Umbilical cord (tissue), 2 donors: ENCODE data around the gene PSME1. TPM values are rescaled to one million over a fixed set of nuclear protein-coding genes. Genes with fewer than 3 reads are reported as not detected.
"Not testable (repeated sequence)": the region's sequence is repeated elsewhere in the genome, so short reads cannot be mapped to it uniquely, and the experiment has no call there.

Source experiments
- DNase-seq: peaks from one replicate; pipeline ENCODE4 v3.0.0-alpha.2; 2015; ENCODE audit warnings: low spot score
- total RNA-seq: library from RNA; depleted of rRNA; stranded (reverse); fragments of >200 nt; gene quantifications from one replicate; pipeline ENCODE4 v1.2.3, GENCODE V29; 2014; ENCODE audit warnings: low replicate concordance; ENCODE audit not compliant: insufficient read depth

Gene PSME1
- total RNA-seq, 1 donor from 2014 or later: 35.4 TPM

DNA sequence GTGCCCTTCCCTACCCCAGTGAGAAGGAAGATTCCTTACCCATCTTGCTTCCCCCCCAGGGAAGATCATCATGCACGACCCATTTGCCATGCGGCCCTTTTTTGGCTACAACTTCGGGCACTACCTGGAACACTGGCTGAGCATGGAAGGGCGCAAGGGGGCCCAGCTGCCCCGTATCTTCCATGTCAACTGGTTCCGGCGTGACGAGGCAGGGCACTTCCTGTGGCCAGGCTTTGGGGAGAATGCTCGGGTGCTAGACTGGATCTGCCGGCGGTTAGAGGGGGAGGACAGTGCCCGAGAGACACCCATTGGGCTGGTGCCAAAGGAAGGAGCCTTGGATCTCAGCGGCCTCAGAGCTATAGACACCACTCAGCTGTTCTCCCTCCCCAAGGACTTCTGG is 32.5 kb upstream of the PSME1 start:
- DNase-seq: no peak

DNA sequence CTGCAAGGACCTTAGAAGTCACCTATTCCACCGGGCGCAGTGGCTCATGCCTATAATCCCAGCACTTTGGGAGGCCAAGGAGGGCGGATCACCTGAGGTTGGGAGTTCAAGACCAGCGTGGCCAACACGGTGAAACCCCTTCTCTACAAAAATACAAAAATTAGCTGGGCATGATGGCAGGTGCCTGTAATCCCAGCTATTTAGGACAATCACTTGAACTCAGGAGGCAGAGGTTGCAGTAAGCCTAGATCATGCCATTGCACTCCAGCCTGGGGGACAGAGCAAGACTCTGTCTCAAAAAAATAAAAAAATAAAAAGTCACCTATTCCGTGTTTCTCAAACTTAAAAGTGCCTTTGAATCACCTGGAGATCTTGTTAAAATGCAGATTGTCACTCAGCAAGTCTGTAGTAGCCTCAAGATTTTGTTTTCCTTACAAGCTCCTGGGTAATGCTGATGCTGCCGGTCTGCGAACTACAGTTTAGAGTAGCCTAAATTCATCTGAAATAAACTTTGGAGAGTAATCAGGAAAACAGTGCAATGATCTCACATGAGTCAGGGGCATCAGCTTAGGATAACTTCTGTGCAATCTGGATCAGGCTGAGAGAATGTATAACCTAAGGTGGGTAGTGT is 30.3 kb upstream of the PSME1 start:
- not testable (repeated sequence) for DNase-seq

DNA sequence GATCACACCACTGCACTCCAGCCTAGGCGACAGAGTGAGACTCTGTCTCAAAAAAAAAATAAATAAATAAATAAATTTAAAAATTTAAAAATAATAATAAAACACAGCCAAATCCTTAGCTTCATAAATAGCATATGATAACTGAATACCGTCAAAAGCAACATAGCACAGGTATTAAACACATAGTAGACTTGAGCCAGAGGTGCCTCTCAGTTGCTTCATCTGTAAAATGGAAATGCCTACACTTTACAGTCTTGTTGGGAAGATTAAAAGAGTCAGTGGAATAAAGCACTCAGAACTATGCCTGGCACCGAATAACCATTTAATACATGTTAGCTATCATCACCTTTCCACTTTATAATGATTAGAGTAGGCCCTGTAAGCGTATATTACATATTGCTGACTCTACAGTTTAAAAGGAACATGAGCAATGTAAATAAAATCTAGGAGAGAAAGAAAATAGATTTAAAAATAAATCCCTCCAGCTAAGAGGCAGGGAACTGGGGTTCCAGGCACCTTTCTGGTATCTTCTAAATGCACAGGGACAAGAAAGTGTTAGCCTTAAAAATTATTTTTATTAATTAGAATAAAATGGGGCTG is 29.2 kb upstream of the PSME1 start:
- DNase-seq: no peak

DNA sequence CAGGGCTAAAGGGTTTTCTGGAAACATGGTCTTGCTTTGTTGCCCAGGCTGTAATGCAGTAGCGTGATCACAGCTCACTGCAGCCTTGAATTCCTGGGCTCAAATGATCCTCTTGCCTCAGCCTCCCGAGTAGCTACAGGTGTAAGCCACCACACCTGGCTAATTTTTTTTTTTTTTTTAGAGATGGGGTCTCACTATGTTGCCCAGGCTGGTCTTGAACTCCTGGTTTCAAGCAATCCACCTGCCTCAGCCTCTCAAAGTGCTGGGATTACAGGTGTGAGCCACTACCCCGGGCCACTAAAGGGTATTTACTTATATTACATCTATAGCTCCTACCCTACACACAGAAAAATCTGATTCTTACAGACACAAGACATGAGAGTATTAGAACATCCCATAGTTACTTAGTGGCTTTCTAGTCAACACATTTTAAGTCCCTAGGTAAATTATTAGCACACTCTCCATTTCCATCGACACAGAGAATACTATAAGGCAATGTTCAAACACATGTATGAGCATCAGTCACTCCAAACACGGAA is 27.6 kb upstream of the PSME1 start:
- DNase-seq: no peak

DNA sequence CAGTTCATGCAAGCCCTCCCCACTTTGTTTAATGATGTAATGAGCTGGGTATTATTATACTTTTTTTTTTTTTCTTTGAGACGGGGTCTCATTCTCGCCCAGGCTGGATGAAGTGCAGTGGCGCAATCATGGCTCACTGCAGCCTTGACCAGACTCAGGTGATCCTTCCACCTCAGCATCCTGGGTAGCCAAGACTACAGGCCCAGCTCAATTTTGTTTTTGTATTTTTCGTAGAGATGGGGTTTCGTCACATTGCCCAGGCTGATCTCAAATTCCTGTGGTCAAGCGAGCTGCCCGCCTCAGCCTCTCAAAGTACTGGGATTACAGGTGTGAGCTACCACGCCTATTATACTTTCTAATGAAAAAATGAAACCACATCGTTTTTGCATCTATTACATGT is 25.9 kb upstream of the PSME1 start:
- DNase-seq: no peak

DNA sequence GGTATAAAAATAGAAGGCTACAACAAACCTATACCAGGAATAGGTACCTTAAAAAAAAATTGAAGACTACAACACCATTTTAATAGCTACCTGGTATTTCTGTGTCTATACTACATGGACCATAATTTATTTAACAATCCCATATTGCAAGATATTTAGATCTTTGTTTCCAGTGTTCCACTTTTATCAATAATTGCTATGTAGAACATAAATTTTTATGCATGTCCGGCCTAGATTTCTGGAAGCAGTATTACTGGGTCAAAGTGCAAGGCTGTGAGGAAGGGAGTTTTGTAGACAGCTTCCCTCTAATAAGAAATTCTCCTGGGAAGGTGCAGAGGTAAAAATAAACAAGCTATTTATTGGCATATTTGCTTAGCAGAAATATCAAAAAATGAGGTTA is 25.5 kb upstream of the PSME1 start:
- DNase-seq: no peak

DNA sequence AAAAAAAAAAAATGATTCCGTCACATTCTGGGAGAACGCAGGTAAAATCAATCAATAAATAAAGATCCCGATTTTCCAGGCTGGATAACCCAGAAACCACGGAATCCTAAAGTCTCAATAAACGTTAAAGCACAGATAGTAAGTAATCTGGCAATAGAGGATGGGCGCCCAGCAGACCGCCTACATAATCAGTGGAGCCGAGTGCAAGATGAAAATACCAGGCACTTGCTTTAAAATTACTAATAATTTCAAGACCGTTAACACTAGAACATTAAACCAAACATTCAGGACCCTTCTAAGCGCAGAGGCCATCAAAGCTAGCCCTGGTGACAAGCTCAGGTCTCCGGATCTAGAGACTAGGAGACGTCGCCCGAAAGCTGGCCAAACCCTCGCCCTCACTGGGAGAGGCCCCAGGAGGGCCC is 22.6 kb upstream of the PSME1 start:
- DNase-seq: no peak

DNA sequence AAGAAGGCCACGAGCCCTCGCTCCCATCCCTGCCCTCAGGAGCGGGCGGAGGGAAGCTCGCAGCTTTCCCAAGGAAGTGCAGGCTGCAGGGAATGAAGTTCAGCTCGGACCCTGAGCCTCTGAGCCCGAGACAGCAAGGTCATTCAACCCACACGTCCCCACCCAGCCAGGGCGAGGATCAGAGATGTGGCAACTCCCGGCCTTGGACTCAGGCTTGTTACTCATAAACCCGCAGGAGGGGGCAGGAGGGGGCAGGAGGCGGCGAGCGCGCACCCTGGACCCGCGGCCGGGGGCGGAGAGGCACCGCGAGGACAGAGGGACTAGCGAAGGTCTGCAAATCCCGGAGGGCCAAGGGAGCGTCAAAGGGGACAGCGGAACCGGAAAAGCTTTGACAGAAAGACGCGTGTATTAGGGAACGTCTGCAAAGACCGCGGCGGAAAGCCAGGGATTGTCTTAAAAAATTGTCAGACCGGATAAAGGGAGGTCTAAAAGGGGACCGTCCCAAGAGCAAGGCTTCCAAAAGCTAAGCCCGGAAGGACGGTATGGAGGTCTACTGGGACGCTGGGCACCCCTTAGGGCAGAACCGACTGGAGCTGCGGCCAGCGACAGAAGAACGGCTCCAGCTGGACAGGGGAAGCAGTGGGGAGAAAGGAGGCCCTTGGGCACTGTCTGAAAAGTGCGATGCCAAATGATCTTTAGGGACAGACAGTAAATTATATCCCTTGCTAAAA is 22.0 kb upstream of the PSME1 start:
- DNase-seq: peak; percentile 95

DNA sequence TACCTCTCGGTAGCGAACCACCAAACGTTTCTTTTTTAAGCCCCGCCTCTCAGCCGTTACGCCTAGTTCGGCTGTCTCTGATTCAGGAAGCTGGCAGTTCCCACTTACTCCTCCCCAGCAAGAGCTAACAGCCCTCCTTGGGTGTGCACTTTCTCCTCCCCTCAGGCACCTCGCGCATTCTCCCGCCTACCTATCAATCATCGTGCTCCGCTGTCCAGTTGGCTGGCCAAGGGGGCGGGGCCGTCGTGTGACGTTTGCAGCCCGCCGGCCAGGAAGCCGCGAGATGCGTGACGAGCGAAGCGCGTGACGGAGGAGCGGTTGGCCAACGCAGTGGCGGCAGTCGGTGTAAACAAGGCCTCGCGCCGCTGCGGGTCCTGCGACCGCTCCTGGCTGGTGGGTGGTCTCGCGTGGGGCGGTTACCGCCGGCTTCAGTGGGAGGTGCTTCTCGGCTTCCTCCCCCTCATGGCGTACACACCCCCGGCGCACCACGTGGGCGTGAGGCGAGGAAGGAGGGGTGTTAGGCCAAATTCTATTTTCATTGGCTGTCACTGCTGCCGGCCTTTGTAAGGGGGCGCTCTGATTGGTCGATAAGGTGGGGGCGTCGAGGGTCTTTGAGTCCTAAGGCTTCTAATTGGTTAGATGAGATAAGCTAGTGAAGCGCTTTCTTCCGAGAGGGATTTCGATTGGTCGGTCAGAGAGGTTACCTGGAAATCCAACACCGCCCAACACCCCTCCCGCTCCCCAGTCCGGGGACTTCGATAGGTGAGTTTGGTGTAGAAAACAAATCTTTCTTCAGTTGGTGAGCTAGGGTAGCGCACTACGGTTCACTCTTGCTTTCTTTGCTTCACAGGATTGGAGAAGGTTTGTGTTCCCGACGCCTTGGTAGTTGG is 21.2 kb upstream of the PSME1 start, which contains the start of the genes DCAF11 and NRL:
Gene DCAF11, plus strand, starts transcription at position 246 of the 890 bp plus-strand sequence. CDS start 818 bp downstream, outside the sequence.
Gene NRL, minus strand, starts transcription at position 418 of the 890 bp plus-strand sequence. CDS start 32,101 bp downstream, outside the sequence.
- DNase-seq: peak; percentile 100

DNA sequence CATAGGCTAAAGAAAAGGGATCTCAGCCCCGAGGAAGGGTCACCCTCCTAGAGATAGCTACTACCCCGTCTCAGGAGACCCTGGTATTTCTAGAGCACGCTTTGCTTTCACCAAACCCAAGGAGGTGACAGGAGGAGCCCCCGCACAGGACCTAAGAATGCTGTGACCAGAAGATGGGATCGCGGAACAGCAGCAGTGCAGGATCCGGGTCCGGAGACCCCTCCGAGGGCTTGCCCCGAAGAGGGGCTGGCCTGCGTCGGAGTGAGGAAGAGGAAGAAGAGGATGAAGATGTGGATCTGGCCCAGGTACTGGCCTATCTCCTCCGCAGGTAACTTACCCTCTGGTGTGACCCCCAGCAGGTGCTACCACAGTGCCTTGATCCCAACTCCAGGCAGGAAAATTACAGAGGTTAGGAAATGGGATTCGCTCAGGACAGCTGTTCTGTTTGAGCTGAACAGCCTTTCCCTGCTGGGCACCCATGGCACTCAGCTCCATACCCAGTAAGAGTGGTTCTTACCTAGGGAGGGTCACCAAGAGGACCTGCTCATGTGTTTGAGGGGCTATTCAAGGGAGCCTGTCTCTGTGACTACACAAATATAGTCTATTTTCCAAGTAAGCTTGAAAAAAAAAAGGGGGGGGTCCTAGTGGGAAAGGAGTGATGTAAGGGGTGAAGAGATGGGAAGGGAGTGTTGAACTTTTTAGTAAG is 20.4 kb upstream of the PSME1 start:
- DNase-seq: no peak

DNA sequence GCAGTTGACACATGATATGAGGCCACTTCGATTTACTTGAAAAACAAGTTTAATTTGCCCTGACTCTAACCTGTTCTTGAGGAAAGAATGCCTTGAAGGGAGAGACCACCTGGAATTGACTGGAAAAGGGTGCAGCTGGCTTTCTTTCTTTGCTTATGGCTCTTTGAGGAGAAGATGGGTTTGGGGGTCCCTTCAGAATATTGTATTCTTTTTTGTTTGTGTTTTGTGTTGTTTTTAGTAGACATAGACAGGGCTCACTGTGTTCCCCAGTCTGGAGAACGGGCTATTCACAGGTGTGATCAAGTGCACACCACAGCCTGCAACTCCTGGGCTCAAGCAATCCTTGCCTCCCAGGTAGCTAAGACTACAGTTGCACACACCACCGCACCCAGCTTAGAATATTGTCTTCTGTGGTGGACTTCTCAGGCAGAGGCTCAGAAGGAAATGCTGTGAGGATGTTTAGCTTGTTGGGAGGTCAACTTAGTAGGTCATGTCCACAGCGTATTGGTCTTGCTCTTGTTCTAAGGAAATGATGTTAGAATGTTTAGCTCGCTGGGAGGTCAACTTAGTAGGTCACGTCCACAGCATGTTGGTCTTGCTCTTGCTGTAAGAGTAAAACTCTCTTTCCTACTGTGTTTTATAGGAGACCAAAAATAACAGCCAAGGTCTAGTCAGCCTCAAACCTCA is 19.7 kb upstream of the PSME1 start:
- no peak for DNase-seq

DNA sequence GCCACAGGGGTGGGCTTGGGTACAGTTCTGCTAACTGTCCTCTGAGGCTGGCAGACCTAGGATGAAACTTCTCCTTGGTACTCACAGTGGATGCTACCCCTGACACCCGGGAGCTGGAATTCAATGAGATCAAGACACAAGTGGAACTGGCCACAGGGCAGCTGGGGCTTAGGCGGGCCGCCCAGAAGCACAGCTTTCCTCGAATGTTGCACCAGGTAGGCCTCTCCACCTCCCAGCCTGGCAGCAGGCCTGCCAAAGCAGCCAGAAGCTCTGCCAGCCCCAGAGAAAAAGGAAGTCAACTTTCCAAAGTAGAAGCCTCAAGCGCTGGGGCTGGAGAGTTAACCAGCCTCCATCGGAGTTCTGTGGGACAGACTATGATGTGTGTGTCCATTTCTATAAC is 18.8 kb upstream of the PSME1 start:
- no peak for DNase-seq

DNA sequence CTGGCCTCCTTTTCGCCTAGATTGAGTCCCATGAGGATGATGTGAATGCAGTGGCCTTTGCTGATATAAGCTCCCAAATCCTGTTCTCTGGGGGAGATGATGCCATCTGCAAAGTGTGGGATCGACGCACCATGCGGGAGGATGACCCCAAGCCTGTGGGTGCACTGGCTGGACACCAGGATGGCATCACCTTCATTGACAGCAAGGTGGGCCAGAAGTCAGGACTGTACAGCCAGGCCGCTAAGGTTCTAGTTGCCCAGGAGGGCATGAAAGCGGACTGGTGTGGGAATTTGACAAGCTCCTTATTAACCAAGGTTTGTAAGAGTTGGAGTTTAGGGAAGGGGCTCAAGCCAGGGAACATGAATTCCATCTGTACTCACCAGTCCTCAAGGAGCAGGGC is 16.3 kb upstream of the PSME1 start:
- no peak for DNase-seq

DNA sequence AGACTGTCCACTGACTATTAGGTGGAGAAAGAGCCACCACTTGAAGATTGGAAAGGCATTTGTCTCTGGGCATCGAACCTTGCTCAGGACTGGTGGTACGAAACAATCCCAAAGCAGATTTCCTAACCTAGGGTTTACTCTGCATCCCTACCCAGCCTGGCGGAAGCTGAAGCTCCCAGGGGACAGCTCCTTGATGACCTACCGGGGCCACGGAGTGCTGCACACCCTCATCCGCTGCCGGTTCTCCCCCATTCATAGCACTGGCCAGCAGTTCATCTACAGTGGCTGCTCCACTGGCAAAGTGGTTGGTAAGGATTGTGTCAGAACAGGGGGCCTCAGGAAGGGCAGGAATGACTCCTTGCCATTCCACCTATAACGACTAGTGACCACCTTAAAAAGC is 14.8 kb upstream of the PSME1 start:
- no peak for DNase-seq

DNA sequence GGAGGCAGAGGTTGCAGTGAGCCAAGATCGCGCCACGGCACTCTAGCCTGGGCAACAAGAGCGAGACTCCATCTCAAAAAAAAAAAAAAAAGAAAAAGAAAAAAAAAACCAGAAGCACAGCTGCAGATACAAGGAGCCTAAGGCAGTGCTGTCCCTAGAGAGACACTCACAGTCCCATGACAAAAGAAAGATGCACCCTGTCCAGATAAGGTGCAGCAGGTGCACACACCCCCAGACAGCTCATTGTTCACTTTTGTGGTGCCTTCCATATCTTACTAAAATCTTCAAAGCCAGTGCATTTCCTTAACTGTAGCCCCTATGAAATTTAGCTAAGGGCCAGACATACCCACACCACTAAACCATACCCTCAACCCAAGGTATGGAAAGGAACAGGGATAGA is 13.6 kb upstream of the PSME1 start:
- DNase-seq: no peak

DNA sequence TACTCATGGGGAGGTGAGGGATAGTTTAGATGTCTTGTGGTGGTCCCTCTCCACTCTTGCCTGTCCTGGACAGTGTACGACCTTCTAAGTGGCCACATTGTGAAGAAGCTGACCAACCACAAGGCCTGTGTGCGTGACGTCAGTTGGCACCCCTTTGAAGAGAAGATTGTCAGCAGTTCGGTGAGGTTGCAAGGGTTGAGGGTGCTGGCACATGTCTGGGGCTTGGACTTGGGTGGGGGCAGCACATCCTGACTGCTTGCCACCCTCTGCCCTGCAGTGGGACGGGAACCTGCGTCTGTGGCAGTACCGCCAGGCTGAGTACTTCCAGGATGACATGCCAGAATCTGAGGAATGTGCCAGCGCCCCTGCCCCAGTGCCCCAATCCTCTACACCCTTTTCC is 13.1 kb upstream of the PSME1 start:
- DNase-seq: no peak

DNA sequence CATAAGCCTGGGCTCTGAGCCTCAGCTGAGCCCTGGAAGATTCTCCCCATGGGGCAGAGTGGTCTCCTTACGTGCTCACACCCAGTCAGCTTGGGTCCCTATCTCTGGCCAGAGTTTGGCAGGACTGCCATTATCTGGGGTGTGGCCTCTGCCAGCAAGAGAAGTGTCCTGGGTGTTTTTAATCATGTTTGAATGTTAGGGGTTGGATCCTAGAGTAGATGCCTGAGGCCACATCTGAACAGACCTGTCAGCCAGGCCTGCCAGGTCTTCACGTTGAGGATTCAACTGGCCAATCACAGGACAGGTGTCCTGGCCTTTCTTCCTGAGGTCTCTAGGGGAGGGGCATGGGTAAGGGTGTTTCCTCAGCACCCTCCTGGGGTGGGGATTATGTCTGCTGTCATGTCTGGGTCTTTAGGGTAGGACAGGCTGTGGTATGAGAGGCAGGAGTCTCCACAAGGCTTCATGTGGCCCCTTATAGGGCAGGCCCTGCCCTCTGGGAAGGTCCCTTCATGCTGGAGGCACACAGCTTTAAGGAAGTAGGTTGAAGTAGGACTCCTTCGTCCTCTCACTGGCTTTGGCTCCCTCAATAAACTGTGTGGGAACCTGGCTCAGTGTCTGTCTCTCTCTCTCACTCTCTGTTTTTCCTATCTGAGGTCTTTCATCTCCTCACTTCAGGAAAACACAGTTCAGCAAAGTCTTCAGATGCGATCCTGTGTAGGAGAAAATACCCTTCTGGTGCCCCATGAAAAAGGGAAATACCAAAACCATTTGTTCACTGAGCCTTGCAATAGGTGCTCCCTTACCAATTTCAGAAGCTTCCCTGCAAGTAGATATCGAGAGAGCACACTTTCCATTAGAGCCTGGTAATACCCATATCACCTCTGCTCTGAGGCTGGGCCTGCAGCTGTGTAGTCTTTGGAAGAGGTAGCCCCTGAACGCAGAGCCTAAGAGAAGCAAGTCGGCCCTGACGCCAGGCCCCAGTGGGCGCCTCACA is 12.3 kb upstream of the PSME1 start:
- no peak for DNase-seq

DNA sequence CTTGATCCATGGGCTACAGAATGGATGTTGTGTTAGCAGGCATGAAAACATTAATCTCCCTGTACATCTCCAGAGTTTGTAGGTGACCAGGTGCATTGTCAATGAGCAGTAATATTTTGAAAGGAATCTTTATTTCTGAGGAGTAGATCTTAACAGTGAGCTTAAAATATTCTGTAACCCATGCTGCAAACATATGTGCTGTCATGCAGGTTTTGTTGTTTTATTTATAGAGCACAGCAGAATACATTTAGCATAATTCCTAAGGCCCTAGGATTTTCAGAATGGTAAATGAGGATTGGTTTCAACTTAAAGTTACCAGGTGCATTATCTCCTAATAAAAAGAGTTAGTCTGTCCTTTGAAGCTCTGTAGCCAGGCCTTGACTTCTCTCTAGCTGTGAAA is 9.1 kb upstream of the PSME1 start:
- DNase-seq: no peak

DNA sequence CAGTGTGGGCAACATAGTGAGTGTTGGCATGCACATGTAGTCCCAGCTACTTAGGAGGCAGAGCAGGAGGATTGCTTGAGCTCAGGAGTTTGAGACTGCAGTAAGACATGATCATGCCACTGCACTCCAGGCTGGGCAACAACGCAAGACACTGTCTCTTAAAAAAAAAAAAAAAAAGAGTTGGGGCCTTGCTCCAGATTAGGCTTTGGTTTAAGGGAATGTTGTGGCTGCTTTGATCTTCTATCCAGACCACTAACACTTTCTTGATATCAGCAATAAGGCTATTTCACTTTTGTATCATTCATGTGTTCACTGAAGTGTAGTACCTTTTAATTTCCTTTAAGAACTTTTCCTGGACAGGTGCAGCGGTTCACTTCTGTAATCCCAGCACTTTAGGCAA is 8.3 kb upstream of the PSME1 start:
- no peak for DNase-seq
